AG09319 (cell line): ENCODE results near the gene MELTF.
A peak's percentile ranks its signal among the peaks of the same experiment; 100 is the strongest.

Source experiments
- DNase-seq: peaks from one replicate; pipeline ENCODE4 v3.0.0-alpha.2; 2010; ENCODE audit warnings: low read depth; ENCODE audit errors: extremely low read depth
- TF ChIP-seq, protein P1 (sequence below): IDR thresholded peaks from 2 replicates; pipeline ENCODE4 v1.5.1; 2011; ENCODE audit warnings: low read depth, mild to moderate bottlenecking, inconsistent platforms, low read length, moderate library complexity

The MELTF gene

DNA sequence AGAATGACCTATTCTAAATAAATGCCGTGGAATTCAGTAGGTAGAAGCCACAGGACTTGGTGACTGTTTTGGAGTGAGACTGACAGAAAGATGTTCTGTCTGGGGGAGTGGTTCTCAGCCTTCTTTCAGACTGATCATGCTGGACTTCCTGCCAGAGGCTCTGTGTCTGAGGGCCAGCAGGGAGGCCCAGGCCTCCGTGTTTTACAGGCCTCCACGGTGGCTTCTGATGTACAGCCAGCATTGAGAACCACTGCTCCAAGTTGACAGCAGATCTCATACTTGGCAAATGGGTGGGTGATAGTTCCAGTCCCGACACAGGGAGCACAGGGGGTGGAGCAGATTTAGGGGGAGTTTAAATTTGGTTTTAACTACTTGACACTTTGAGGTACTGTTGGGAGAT is 54.3 kb downstream of the MELTF start:
- DNase-seq = no peak
- TF ChIP-seq, protein P1, sequence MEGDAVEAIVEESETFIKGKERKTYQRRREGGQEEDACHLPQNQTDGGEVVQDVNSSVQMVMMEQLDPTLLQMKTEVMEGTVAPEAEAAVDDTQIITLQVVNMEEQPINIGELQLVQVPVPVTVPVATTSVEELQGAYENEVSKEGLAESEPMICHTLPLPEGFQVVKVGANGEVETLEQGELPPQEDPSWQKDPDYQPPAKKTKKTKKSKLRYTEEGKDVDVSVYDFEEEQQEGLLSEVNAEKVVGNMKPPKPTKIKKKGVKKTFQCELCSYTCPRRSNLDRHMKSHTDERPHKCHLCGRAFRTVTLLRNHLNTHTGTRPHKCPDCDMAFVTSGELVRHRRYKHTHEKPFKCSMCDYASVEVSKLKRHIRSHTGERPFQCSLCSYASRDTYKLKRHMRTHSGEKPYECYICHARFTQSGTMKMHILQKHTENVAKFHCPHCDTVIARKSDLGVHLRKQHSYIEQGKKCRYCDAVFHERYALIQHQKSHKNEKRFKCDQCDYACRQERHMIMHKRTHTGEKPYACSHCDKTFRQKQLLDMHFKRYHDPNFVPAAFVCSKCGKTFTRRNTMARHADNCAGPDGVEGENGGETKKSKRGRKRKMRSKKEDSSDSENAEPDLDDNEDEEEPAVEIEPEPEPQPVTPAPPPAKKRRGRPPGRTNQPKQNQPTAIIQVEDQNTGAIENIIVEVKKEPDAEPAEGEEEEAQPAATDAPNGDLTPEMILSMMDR = no peak

DNA sequence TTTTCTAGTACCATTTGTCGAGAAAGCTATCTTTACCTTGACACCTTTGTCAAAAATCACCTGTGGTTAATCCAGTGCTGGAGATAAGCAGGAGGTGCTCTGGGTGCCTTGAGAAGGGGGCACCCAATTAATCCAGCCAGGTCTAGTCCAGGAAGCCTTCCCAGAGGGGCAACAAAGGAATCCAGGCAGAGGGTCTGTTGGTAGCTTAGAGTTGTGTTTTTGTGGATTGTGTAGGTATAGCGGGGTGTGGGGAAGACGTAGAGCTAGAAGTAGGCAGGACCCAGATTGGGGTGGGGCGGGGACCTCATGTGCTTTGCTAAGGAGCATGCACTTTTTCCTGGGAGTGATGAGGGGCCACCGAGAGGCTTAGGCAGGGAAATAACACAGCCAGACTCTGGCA is 55.0 kb downstream of the MELTF start:
- no peak for DNase-seq
- TF ChIP-seq, protein P1 = no peak

DNA sequence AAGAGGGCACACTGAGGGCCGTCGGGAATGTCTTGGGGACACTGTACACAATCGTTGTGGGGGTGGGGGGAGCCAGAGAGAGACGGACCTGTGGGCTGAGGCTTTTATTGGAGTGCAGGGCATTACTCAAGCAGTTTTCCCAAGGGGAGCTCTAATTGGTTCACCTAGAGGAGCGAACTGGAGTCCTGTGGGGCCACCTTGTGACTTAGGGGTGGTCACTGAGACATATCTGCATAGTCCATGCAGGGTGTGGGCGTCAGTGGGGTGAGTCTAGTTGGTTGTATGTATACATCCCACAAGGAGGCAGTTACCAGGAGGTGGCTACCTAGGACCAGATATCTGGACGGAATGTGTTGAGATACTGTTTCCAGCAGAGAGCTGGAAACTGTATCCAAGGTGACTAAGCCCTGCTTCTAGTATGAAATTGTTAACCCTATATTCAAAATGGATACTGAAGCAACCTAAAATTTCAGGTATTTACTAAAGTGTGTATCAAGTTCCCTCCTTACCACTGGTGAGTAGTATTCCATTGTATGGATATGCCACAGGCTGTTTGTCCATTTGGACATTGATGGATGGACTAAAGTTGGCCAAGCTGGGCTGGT is 58.4 kb downstream of the MELTF start:
- TF ChIP-seq, protein P1 = no peak

DNA sequence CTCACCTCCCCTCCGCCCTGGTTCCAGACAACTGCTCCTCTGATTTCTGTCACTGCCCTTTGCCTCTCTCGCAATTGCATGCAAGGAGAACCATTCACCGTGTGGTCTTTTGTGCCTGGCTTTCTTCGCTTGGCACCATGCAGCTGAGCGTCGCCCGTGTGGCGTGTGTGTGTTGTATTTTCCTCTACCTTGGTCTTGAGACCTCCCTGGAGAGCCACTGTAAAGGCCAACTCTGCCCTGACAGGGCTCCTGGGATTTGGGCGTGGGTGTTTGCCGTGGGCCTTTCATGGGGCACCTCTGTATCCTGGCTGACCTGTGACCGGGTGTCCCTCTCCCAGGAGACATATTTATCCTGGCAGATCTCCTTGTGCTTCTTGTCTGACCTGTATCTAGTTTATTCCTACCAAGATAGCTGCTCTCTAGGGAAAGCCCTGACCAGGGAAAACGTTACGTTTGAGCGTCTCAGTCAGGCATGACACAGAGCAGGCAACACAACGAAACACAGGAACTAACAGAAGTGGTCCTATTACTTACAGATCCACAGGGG is 59.0 kb downstream of the MELTF start:
- TF ChIP-seq, protein P1 = no peak
- no peak for DNase-seq

More for the DNA sequence above, 58.4 kb downstream of the MELTF start:
- no peak for DNase-seq

DNA sequence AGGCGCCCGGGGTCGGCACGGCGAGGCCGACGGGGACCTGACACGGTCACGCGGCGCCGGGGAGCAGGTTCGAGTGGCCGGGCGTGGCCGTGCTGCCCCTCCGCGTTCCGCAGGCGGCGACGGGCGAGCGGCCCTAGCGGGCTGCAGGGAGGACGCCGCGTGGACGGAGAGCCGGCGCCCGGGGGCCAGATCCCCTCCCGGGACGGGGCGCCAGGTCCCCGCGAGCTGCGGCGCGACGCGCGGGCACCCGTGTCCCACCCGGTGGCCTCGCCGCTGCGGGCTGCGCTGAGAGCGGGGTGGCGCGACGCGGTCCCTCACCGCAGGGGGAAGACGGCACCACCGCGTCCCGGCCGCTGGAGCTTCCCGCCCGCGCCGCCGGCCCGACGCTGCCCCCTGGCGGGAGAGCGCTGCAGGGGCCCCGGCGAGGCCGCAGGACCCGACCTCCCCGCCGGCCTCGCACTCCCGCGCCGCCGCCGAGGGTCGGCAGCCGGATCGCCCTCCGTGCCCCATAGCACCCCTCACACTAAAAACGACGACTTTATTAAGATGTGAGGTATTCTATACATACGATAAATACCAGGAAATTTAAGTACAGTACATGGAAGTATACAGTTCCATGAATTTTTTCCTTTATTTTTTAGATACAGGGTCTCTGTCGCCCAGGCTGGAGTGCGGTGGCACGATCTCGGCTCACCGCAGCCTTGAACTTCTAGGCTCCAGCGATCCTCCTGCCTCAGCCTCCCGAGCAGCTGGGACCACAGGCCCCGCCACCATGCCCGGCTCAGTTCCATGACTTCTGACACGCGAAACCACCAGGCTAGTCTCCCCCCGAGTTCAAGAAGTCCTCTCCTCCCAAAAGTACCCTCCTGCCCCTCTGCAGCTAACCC is 59.7 kb downstream of the MELTF start:
- TF ChIP-seq, protein P1 = peak; percentile 33
- DNase-seq = peak; percentile 15

DNA sequence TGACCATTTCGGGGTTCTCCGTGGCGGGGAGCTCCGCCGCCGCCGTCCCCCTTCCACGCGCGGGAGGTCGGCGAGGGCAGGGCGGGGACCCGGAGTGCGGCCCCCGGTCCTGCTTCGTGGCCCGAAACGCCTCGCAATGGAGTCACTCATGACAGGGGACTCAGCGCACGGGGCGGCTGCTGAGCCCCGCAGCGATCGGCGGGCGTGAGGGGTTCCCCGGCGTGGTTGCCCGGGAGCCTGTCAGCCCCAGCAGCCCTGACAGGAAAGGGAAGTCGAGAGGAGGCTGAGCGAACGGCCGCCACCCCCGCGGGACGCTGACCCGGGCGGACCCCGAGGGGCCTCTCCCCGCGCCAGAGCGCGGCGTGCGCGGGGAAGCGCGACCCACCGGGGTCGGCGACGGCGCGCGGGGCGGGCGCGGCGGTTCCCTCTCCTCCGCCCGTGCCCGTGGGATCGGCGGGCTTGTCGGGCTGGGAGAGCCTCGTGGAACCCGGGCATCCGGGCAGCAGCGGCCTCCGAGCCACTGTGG is 60.4 kb downstream of the MELTF start:
- TF ChIP-seq, protein P1 = no peak
- no peak for DNase-seq
